ENCODE data around the gene LUC7L2. TPM values are rescaled to one million over a fixed set of nuclear protein-coding genes. Genes with fewer than 3 reads are reported as not detected.

Gene LUC7L2
- total RNA-seq, 1 donor = 48.9 TPM

GRCh38 chr7:139362302-139362701, 2.6 kb downstream of the LUC7L2 start:
- peaks cover 29% of the 10 kb centered on the region for H3K4me1 ChIP-seq (ENCODE audit: insufficient read depth, low read length)
- H3K27me3 ChIP-seq (ENCODE audit: insufficient read depth, low read length) = no peaks in the 10 kb centered on the region
- peak overlapping the region; percentile 29 for H3K27ac ChIP-seq (ENCODE audit: low read depth, low read length)
- H3K79me2 ChIP-seq (ENCODE audit: insufficient read depth, low read length) = peaks cover 75% of the 10 kb centered on the region
- H3K4me3 ChIP-seq (ENCODE audit: insufficient read depth, low read length) = peak overlapping the region; percentile 20
- H4K20me1 ChIP-seq (ENCODE audit: insufficient read depth, low read length) = peaks cover 51% of the 10 kb centered on the region
- no peak overlapping the region for H2AFZ ChIP-seq (ENCODE audit: low read length)
- peaks cover 5% of the 10 kb centered on the region for H3K36me3 ChIP-seq (ENCODE audit: insufficient read depth, low read length)
- peak overlapping the region; percentile 86 for H3K4me2 ChIP-seq (ENCODE audit: insufficient read depth, low read length)
- no peak for DNase-seq (ENCODE audit: insufficient read length, low spot score, missing footprints)
- no peak for TF ChIP-seq CTCF (IDR thresholded peaks at IDR 0.05; ENCODE audit: extremely low read depth, low read depth, low read length)
- H3K9me3 ChIP-seq (ENCODE audit: low read depth, low read length) = no peaks in the 10 kb centered on the region

DNA sequence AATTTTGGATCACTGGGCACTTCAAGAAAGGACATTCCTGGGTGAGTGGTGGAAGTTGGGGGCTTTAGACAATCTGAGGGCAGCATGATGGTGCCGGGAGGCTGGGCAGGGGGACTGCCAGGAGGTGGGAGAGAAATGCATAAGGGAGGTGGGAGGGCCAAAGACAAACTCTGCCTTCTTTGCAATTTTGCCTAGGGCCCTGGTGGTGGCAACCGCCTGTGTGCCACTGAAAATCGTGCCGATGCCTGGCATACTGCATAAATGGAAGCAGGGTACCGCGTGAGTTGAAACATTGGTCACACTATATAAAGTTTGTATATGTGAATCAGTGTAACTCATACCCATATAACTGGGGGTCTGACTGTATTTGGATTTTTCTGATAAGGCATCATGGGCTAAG, 3.3 kb downstream of the LUC7L2 start:
- no peak for TF ChIP-seq CTCF (IDR thresholded peaks at IDR 0.05; ENCODE audit: extremely low read depth, low read depth, low read length)
- Histone ChIP-seq H3K4me3 (ENCODE audit: insufficient read depth, low read length) (peak overlapping the region; percentile 20), H3K27me3 (ENCODE audit: insufficient read depth, low read length) (no peaks in the 10 kb centered on the region), H3K79me2 (ENCODE audit: insufficient read depth, low read length) (peaks cover 82% of the 10 kb centered on the region), H3K4me2 (ENCODE audit: insufficient read depth, low read length) (peak overlapping the region; percentile 86), H3K36me3 (ENCODE audit: insufficient read depth, low read length) (peaks cover 5% of the 10 kb centered on the region), H2AFZ (ENCODE audit: low read length) (no peak overlapping the region), H3K27ac (ENCODE audit: low read depth, low read length) (peak overlapping the region; percentile 29), H3K9me3 (ENCODE audit: low read depth, low read length) (no peaks in the 10 kb centered on the region), H3K4me1 (ENCODE audit: insufficient read depth, low read length) (peaks cover 29% of the 10 kb centered on the region), H4K20me1 (ENCODE audit: insufficient read depth, low read length) (peaks cover 55% of the 10 kb centered on the region)
- DNase-seq (ENCODE audit: insufficient read length, low spot score, missing footprints) = peak; percentile 38

GRCh38 chr7:139365336-139365735, 5.6 kb downstream of the LUC7L2 start:
- no peak for DNase-seq (ENCODE audit: insufficient read length, low spot score, missing footprints)
- Histone ChIP-seq H3K4me3 (ENCODE audit: insufficient read depth, low read length) (no peak overlapping the region), H4K20me1 (ENCODE audit: insufficient read depth, low read length) (peaks cover 70% of the 10 kb centered on the region), H3K4me2 (ENCODE audit: insufficient read depth, low read length) (no peak overlapping the region), H3K36me3 (ENCODE audit: insufficient read depth, low read length) (peaks cover 5% of the 10 kb centered on the region), H3K9me3 (ENCODE audit: low read depth, low read length) (no peaks in the 10 kb centered on the region), H2AFZ (ENCODE audit: low read length) (no peak overlapping the region), H3K27me3 (ENCODE audit: insufficient read depth, low read length) (no peaks in the 10 kb centered on the region), H3K27ac (ENCODE audit: low read depth, low read length) (no peak overlapping the region), H3K79me2 (ENCODE audit: insufficient read depth, low read length) (peaks cover 100% of the 10 kb centered on the region), H3K4me1 (ENCODE audit: insufficient read depth, low read length) (peaks cover 26% of the 10 kb centered on the region)
- no peak for TF ChIP-seq CTCF (IDR thresholded peaks at IDR 0.05; ENCODE audit: extremely low read depth, low read depth, low read length)

GRCh38 chr7:139366400-139366799, 6.7 kb downstream of the LUC7L2 start:
- peaks cover 69% of the 10 kb centered on the region for H4K20me1 ChIP-seq (ENCODE audit: insufficient read depth, low read length)
- no peak for TF ChIP-seq CTCF (IDR thresholded peaks at IDR 0.05; ENCODE audit: extremely low read depth, low read depth, low read length)

More at GRCh38 chr7:139366400-139366799, 6.7 kb downstream of the LUC7L2 start:
- Histone ChIP-seq H3K4me3 (ENCODE audit: insufficient read depth, low read length) (no peak overlapping the region), H3K9me3 (ENCODE audit: low read depth, low read length) (no peaks in the 10 kb centered on the region), H3K36me3 (ENCODE audit: insufficient read depth, low read length) (peaks cover 5% of the 10 kb centered on the region), H3K4me2 (ENCODE audit: insufficient read depth, low read length) (no peak overlapping the region), H3K4me1 (ENCODE audit: insufficient read depth, low read length) (peaks cover 21% of the 10 kb centered on the region), H3K27ac (ENCODE audit: low read depth, low read length) (no peak overlapping the region), H3K27me3 (ENCODE audit: insufficient read depth, low read length) (no peaks in the 10 kb centered on the region), H2AFZ (ENCODE audit: low read length) (no peak overlapping the region), H3K79me2 (ENCODE audit: insufficient read depth, low read length) (peaks cover 100% of the 10 kb centered on the region)
- no peak for DNase-seq (ENCODE audit: insufficient read length, low spot score, missing footprints)

Data from osteoblast (primary cell).